GM21390 (cell line): ENCODE measurements around the gene DHX8.

Source experiments
- ATAC-seq: cut with Tn5 transposase; IDR thresholded peaks from one replicate; pipeline ENCODE4 v1.9.1; 2021; ENCODE audit not compliant: unreplicated experiment

Gene DHX8

DNA sequence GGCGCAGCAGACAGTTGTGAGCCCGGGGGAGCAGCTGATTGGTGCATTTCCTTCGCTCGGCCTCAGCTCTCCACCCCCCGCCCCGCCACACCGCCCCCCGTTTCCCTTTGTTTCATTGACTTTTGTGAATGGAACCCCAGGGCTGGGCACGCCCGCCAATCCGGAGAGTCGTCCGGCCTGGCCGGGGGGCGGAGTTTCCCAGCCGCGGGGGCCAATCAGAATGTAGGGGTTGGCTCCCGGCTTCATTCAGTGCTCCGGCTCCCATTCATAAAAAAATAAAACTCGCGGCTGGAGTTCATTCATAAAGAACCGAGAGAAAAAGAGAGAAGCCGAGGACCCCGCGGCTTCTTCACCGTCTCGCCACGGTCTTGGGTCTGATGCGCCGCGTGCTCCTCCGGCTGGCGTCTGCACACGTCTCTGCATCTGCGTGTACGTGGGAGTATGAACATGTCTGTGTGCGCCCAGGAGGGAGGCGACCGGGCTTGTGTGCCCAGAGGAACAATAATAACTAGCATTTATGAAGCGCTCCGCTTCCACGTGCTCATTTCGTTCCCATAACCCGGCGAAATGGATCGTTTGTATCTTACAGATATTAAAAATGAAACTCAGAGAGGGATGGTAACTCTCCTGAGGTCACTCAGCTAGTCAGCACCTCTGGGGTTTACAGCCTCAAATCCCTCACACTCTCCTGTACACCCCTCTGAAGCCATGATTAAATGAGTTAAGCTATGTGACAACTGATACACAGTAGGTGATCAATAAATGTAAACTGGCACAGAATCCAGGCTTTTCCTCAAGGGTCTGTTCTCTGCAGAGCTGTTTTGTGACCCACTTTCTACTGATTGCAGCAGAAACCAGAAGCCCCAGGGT is 62.8 kb downstream of the DHX8 start, which contains the start of gene ETV4:
Gene ETV4 (minus strand): TSS at position 22 of the 870 bp plus-strand sequence. CDS start 723 bp downstream, outside the sequence.
- peak; percentile 79 for ATAC-seq

- ATAC-seq = no peak
Observed at GRCh38 chr17:43547189-43547550, 63.4 kb downstream of the DHX8 start.

DNA sequence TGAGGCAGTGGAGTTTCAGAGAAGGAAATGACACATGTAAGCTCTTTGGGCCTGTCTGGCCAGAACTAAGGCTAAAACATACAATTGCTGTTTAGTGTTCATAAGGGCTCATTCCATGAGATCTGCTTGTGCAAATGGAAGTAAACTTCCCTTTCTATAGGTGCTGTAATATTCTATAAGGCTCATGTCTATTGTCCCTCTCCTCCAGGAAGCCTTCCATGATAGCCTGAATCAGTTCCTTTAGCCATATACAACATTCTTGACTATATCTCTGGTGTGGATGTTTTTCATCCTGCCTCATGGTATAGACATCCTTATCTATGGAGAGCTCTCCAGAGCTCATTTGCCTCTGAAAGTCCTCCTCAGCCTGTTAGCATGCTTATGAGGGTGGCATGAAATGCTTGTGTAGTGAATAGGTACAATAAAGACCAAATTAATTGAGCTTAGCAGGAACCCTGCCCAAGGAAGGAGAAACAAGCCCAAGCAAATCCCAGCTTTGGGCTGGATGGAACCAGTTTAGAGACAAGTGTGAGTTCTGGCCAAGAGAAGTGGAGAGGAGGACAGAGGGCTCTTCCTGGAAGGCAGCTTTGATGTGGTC is 64.0 kb downstream of the DHX8 start:
- ATAC-seq = no peak

GRCh38 chr17:43548689-43549379 is 65.1 kb downstream of the DHX8 start:
- ATAC-seq = no peak

DNA sequence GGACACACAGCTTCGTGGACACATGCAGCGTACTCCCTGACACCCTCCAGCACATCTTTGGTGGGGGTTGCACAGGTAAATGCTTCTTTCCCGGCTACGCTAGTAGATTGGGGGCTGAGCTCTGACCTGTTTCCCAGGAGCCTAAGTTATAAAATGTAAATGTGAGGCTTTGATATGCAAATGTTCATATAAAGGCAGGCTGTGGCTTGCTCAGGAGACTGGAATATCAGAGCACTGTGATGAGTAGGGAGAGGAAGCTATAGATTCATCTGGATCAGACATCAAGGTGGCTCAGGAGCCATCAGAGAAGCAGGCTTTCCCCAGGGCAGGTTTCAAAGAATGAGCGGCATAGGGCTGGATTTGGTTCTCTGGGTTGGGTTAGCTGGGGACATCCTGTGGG is 65.7 kb downstream of the DHX8 start:
- no peak for ATAC-seq

DNA sequence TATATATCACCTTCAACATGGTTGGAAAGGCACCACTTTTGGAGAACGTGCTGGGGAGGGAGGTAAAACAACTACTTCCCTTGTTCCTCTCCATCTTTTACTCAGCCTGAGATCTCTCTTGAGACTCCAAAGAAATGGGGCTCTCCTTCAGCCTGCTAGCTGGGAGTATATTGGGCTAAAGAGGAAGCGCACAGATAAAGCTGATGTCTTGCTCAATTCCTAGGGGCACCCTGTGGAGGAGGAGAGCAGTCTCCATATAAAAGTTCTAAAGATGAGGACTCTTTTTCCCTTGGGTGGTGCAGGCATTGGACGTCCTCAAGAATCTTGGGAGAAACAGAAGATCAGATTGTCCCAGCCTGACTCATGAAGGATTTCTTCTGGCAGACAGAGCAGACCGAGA is 67.0 kb downstream of the DHX8 start:
- ATAC-seq = no peak

- ATAC-seq = no peak
Observed at GRCh38 chr17:43552229-43552837, 68.6 kb downstream of the DHX8 start.

DNA sequence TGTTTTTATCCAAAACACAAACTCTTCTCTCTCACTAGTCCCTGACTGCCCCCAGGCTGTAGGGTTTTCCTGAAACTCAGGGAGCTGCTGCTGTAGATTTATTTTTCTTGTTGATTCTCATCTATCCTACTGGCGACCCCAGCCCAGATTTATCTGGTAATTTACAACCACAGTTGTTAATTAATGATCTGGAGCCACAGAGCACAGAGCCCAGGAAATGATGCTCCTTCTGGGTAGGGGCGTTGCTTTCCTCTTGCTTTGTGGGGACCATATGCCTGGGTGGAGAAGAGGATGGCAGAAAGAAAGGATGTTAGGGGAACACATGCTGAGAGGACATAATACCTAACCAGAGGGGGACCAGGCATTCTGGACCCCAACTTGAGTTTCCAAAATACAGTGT is 69.8 kb downstream of the DHX8 start:
- no peak for ATAC-seq

DNA sequence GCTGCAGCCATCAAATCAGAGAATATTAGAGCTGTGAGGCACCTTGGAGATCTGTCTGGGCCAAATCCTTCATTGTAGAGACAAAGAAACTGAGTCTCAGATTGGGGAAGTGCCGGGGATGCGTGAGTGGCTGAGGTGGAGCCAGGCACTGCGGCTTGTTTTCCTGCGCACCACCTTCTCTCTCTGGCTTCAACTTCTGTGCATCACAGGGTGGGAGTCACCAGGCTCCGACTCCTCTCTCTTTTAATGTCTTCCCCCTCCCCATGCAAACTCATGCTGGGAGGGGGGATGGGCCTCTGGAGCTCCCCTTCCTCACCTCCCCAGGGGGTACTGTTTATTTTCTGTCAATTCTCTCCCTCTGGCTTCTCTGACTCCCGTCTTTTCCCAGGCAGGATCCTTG is 71.1 kb downstream of the DHX8 start:
- no peak for ATAC-seq

GRCh38 chr17:43556292-43556691 is 72.5 kb downstream of the DHX8 start:
- no peak for ATAC-seq

GRCh38 chr17:43558805-43559160 is 75.0 kb downstream of the DHX8 start:
- no peak for ATAC-seq

DNA sequence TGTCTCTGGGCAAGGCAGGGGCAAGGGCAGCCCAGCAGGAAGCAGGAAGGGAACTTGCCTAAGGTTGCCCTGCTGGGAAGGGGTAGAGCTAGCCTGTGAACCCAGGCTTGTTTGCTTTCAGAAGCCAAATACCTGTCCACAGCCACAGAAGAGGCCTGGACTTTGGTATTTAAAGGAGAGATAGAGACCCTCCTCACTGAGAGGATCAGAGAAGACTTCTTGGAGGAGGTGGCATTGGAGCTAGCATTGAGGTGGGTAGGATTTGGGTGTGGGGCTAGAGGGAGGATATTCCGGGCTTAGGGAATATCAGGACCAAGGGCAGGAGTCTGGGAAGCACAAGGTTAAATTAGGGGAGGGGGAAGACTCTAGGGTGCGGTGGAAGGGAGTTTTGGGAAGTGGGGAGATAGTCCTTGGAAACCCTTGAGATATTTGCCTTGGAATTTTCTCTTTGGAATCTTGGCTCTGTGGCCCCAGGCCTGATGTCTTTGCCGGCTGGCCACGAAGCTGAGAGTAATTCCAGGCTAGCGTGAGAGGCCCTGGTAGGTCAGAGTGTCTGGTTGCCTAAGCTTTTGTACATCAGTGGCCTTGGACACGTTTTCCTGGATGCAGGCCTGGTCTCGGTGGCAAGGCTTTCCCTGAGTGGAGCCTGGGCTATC is 75.5 kb downstream of the DHX8 start:
- ATAC-seq = no peak

GRCh38 chr17:43560461-43561427 is 77.0 kb downstream of the DHX8 start:
- no peak for ATAC-seq

DNA sequence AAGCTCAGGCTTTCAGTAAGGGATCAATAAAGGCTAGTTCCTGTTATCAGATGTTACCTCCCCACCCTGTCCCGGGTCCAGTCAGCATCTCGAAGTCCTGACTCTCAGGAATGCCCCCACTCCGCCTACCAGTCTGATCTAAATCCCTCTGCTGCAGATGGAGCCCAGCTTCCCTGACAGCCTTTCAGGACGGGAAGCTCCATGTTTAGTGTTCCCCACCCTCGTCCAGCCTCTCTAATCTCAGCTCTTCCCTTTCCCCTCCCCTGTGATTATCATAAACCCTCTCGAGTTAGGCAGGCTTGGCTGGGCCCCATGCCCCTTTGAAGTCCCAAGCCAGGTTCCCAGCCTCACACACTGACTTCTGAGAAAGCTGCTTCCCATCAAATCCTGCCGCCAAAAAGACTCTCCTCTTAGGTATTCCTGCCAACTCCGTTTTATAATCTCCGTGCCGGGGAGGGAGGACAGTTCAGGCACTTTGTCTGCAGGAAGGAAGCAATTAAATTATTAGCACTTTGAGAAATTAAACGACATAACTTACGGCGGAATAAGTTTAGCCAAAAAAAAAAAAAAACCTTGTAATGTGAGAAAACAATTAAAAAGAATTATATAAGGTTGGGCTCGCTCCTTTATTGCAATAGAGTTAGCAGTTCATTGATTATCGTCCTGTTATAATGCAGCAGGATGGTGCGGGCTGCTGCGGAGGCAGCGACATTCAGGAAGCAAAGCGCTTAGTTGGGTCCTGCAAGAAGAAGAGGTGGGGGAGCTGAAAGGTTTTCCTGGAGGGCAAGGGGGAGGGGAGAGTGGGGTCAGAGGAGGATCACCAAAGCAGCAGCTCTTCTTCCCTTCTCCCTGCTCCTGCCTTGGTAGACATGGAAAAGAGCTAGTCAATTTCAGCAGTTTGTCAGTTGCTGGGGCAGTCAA is 79.2 kb downstream of the DHX8 start:
- ATAC-seq = no peak

- no peak for ATAC-seq
Observed at GRCh38 chr17:43563600-43564594, 80.1 kb downstream of the DHX8 start.

DNA sequence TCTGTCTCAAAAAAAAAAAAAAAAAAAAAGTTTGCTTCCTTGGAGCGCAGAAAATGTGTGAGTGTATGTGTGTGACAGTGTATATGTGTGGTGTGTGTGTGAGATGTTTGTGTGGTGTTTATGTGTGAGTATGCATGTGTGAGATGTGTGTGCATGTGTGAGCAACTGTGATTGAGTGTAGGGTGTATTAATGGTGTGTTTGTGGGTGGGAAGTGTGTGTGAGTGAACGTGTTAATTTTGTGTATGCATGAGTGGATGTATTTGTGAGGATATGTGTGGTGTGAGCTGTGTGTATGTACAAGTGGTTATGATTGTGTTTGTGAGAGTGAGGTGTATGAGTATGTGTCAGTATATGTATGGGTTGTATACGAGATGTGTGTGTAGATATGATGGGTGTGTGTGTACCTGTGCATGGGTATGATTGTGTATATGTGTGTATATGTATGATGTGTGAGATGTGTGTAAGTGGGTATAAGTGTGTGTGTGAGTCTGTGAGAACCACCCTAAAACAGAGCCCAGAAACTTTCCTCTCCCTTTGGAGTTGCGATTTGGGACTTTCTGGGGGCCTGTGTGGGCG is 84.8 kb downstream of the DHX8 start:
- no peak for ATAC-seq

DNA sequence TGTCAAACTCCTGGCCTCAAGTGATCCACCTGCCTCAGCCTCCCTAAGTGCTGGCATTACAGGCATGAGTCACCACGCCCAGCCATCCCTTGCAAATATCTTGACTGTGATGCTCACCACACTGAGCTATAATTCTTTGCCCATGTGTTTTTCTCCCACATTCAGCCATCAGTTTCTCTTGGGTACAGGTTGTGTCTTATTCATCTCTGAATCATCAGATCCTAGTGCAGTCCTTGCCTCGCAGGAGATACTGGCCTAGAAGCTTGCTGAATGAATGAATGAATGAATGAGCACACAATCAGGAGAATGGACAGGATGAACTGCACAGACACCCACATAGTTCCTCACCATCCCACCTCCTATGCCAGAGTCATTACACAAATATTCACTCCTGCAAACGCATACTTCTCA is 86.7 kb downstream of the DHX8 start:
- no peak for ATAC-seq
